CD4-positive, alpha-beta T cell treated with Interleukin-15 for 1 hour (primary cell): ENCODE measurements around the gene SLC24A1.
"Not testable (repeated sequence)": the region's sequence is repeated elsewhere in the genome, so short reads cannot be mapped to it uniquely, and the experiment has no call there.

ENCODE experiments used
- DNase-seq: peaks from one replicate; pipeline ENCODE4 v3.0.0-alpha.2; 2020

Gene SLC24A1

GRCh38 chr15:65621638-65622037 is at the start of gene SLC24A1:
SLC24A1 (plus strand) TSS chr15:65621938; CDS start chr15:65624081, 2,143 bp downstream.
- no peak for DNase-seq

DNA sequence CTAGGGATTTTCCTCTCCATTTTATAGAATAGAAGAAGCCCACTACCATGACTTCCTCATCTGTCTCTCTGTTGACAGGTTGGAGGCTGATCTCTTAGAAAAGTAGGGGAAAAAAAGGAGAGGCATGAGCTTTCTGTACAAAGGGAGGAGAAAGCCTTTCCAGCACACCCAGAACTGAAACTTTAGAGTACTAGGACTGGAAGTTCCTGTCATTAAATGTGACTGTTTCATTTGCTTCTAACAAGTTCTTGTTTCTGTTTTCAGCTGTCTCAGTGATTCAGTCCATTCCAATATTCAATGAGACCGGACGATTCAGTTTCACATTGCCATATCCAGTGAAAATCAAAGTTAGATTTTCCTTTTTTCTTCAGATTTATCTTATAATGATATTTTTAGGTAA is 49.8 kb upstream of the SLC24A1 start:
- DNase-seq, result no peak

- DNase-seq, result no peak
Measured at GRCh38 chr15:65576664-65577063, 45.1 kb upstream of the SLC24A1 start.

GRCh38 chr15:65577129-65577996 is 44.4 kb upstream of the SLC24A1 start:
- DNase-seq, result no peak

DNA sequence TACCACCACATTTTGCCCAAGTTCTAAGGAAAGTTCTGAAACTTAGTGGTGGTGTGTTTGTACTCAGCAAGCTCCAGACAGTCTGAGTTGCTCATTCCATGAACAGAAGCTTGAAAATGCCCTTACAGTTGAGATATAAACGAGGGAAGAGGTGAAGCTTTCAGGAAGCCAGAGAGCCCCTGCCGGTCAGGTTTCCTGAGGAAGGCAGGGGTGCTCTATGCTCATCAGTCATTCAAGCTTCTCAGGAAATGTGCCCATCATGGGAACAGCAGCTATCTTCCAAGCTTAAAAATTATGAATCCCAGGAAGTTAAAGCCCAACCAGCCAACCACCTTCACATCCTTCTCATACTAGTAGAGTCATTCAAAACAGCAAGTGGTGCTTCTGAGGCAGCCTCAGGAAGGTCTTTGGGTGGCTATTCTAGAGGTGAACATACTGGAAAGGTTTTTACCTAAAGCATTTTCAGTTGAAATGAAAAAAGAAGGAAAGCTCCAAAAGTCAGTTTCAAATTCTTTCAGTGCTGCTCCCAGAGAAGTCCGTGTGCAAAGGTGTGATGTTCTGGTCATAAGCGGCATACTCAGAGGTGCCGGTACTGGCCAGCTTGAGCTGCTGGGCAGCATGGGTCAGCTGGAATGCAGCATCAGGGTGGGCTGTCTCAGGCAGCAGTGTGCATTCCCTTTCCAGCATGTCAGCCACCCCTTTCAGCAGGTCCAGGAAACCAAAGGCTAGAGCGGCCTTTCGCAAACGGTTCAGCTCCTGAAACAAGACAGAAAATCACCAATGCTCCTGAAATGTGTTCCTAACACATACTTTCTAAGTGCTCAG is 42.6 kb upstream of the SLC24A1 start:
- no peak for DNase-seq

DNA sequence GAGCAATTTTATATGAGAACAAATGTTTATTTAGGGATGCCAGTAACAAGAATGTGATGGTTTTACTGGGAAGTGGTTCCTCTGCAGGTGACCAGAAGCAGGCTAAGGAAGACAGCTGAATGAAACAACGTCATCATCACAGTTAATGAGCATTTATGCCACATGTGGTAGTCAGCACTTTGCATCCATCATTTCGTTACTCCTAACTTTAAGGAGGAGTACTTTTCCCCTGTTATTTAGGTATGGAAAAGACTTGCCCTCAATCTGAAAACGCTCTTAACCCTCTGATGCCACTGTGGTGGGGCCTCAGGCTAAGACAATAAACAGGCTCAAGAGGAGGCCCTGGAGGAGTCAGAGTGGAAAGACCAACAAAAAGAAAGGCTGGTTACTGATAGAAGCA is 42.0 kb upstream of the SLC24A1 start:
- no peak for DNase-seq

- no peak for DNase-seq
Measured at GRCh38 chr15:65580287-65580686, 41.5 kb upstream of the SLC24A1 start.

GRCh38 chr15:65583701-65584100 is 38.0 kb upstream of the SLC24A1 start:
- DNase-seq, result peak; percentile 60

DNA sequence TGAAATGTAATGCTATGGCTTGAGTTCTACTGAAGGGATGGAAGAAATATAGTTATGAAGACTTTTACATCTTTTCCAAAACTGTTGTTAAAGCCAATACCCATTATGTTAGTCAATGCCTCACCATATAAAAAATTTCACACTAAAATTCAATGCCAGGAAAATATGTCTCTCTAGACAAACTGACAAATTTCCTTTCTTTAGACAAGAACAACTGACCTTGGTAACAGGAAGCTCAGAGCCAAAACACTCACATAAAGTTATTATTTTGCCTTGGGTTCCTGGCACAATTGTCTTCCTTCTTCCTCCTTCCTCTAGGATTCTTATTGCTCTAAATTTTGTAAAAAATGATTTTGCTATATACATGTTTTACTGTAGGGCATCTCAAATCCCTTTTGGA is 37.5 kb upstream of the SLC24A1 start:
- DNase-seq, result no peak

GRCh38 chr15:65587094-65587493 is 34.6 kb upstream of the SLC24A1 start:
- DNase-seq, result no peak

- no peak for DNase-seq
Measured at GRCh38 chr15:65595960-65596359, 25.8 kb upstream of the SLC24A1 start.

DNA sequence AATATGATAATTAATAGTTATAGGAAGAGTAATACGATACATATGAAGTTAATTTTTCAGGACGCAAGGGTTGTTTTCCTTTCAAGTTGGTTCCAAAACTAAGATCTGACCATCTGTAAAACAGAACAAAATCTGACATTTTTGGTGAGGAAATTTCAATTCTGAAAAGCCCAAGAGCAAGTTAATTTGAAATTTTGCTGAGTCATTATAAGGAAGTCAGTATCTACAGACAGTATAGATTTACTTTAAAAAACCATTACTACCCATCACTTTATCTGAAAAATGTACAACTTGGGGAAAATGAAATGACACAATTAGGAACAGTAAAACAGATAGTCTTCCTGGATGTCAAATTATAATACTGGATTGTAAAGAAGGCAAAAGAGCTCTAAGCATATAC is 23.3 kb upstream of the SLC24A1 start:
- no peak for DNase-seq

DNA sequence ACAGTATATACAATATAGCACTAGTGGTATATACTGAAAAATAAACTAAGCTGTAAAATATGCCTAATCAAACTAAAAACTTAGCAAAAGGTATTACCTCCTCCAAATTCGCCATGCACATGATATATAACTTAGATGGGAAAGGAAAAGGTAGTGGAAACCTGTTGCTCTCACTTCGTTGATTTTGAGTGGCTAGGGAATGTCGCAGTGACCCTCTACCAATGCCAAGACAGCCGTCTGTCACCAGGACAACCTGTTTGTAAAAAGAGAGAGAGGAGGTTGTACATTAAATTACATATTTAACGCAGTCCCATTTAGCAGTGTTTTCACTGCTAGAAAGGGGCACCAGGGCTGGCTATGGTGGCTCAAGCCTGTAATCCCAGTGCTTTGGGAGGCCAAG is 22.1 kb upstream of the SLC24A1 start:
- DNase-seq, result no peak

GRCh38 chr15:65603134-65603533 is 18.6 kb upstream of the SLC24A1 start:
- DNase-seq, result no peak

DNA sequence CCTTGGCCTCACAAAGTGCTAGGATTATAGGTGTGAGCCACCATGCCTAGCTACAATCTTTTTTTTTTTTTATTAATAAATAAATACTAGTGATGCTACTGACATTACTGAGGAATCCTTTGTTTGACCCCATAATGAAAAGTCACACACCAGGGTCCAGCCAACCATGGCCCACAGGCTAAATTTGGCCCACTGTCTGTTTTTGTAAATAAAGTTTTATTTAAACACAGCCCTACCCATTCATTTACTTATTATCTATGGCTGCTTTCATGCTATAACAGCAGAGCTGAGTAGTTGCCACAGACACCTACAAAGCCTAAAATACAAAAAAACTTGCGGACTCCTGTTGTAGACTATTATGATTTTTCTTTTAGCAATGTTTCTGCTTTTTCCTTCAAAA is 18.2 kb upstream of the SLC24A1 start:
- DNase-seq, result no peak

- DNase-seq, result peak; percentile 91
Measured at GRCh38 chr15:65610871-65611718, 10.6 kb upstream of the SLC24A1 start, which contains the start of gene INTS14. INTS14 (minus strand) TSS chr15:65611131; CDS start chr15:65607380, 3,751 bp downstream.

GRCh38 chr15:65611888-65612615 is 9.7 kb upstream of the SLC24A1 start:
- no peak for DNase-seq

GRCh38 chr15:65612616-65612946 is 9.2 kb upstream of the SLC24A1 start:
- no peak for DNase-seq

- DNase-seq, result no peak
Measured at GRCh38 chr15:65612949-65613744, 8.6 kb upstream of the SLC24A1 start.

GRCh38 chr15:65615887-65616286 is 5.9 kb upstream of the SLC24A1 start:
- DNase-seq, result not testable (repeated sequence)

GRCh38 chr15:65618560-65619109 is 3.1 kb upstream of the SLC24A1 start:
- DNase-seq, result no peak
